Thyroid gland (tissue), 4 donors: ENCODE results near the gene DDX49.

ENCODE experiments used
- CTCF ChIP-seq, 6 experiments: fragments of 200-600 bp in 3 of 6; fragments of 450-650 bp in 3 of 6; sonication (generic) in 3 of 6; IDR thresholded peaks; one replicate each; pipeline ENCODE4 v1.5.1; 2016 to 2019; ENCODE audit warnings: antibody characterized with exemption in 6 of 6, mild to moderate bottlenecking in 2 of 6, inconsistent platforms in 1 of 6, moderate library complexity in 1 of 6
- POLR2A ChIP-seq, 2 donors: fragments of 450-650 bp; IDR thresholded peaks; one replicate each; pipeline ENCODE4 v1.6.1; 2017; ENCODE audit warnings: antibody characterized with exemption in 2 of 2, mild to moderate bottlenecking in 2 of 2, moderate library complexity in 1 of 2

- TF ChIP-seq CTCF (IDR thresholded peaks at IDR 0.05) (no peak), POLR2A (IDR thresholded peaks at IDR 0.05) (no peak)
These were observed 38.0 kb upstream of the DDX49 start for GRCh38 chr19:18881491-18881890.
